Measurements from ENCODE around the gene CCDC192.

CCDC192 gene

GRCh38 chr5:127813633-127814587, 110.7 kb downstream of the CCDC192 start:
- DNase-seq (ENCODE audit: low read depth) = no peak
- no peak for TF ChIP-seq CTCF (IDR thresholded peaks at IDR 0.05; ENCODE audit: control insufficient read depth, extremely low read depth, insufficient read depth)
- no peak overlapping the region for H3K4me3 ChIP-seq (ENCODE audit: low read depth, low read length)

- no peak overlapping the region for H3K4me3 ChIP-seq (ENCODE audit: low read depth, low read length)
- no peak for TF ChIP-seq CTCF (IDR thresholded peaks at IDR 0.05; ENCODE audit: control insufficient read depth, extremely low read depth, insufficient read depth)
- no peak for DNase-seq (ENCODE audit: low read depth)
Measured at GRCh38 chr5:127814588-127814973, 111.4 kb downstream of the CCDC192 start.

GRCh38 chr5:127820910-127821553, 117.8 kb downstream of the CCDC192 start:
- TF ChIP-seq CTCF (IDR thresholded peaks at IDR 0.05; ENCODE audit: control insufficient read depth, extremely low read depth, insufficient read depth) = no peak
- no peak overlapping the region for H3K4me3 ChIP-seq (ENCODE audit: low read depth, low read length)
- no peak for DNase-seq (ENCODE audit: low read depth)

GRCh38 chr5:127821896-127822295, 118.7 kb downstream of the CCDC192 start:
- TF ChIP-seq CTCF (IDR thresholded peaks at IDR 0.05; ENCODE audit: control insufficient read depth, extremely low read depth, insufficient read depth) = no peak
- no peak overlapping the region for H3K4me3 ChIP-seq (ENCODE audit: low read depth, low read length)
- no peak for DNase-seq (ENCODE audit: low read depth)

GRCh38 chr5:127824126-127824525, 120.9 kb downstream of the CCDC192 start:
- no peak for TF ChIP-seq CTCF (IDR thresholded peaks at IDR 0.05; ENCODE audit: control insufficient read depth, extremely low read depth, insufficient read depth)
- no peak for DNase-seq (ENCODE audit: low read depth)

GRCh38 chr5:127826011-127826410, 122.8 kb downstream of the CCDC192 start:
- DNase-seq (ENCODE audit: low read depth) = no peak
- no peak for TF ChIP-seq CTCF (IDR thresholded peaks at IDR 0.05; ENCODE audit: control insufficient read depth, extremely low read depth, insufficient read depth)
- H3K4me3 ChIP-seq (ENCODE audit: low read depth, low read length) = no peak overlapping the region

More at GRCh38 chr5:127824126-127824525, 120.9 kb downstream of the CCDC192 start:
- no peak overlapping the region for H3K4me3 ChIP-seq (ENCODE audit: low read depth, low read length)
